ENCODE measurements around the gene IGFBP2. TPM values are rescaled to one million over a fixed set of nuclear protein-coding genes. Genes with fewer than 3 reads are reported as not detected.

The IGFBP2 gene
- total and polyA plus RNA-seq, 2 of the 8 experiments (the other 6 are each of a cell fraction or from before 2014, with no cell fraction given): 326 to 782 TPM

GRCh38 chr2:216678098-216678465, 44.9 kb downstream of the IGFBP2 start:
- H3K36me3 ChIP-seq (ENCODE audit: control insufficient read depth in 2 of 4, insufficient read depth in 4 of 4, low read length in 3 of 4): no peaks in the 10 kb centered on the region; a peak in 1 of 8 replicates
- H3K18ac ChIP-seq (ENCODE audit: extremely low read depth, low read length): no peak overlapping the region
- H3K9ac ChIP-seq (replicated peaks in 1 of 4; ENCODE audit: extremely low read depth in 1 of 4, low read depth in 3 of 4, low read length in 3 of 4): no peak overlapping the region
- no peak overlapping the region for H3K27ac ChIP-seq (ENCODE audit: low read depth, low read length)
- WGBS, 2 experiments (ENCODE audit: extremely low coverage in 1 of 2, insufficient coverage in 1 of 2, insufficient read length in 1 of 2, insufficient replicate concordance in 2 of 2, low coverage in 1 of 2, low lambda C conversion rate in 2 of 2, missing lambda C conversion rate in 1 of 2): 88% methylated on average over 12 of the region's 12 CpGs; no CpG with 5 or more reads in 1 of the 2 experiments
- ChIA-PET POLR2A (ENCODE audit: partially characterized antibody) (interaction anchor here (0.9 kb wide), 1 partner anchor 171 kb away, joined by 3 read pairs; no protein-coding TSS in a partner anchor), CTCF (ENCODE audit: partially characterized antibody) (interaction anchor here (0.7 to 4.7 kb wide), 9 partner anchors 10 to 162 kb away, joined by 3 to 30 read pairs (median 4); no protein-coding TSS in a partner anchor)
- peak overlapping the region; percentile 52; the same call in 1 of the 2 replicates for H2BK5ac ChIP-seq (ENCODE audit: low read depth, low read length)
- no peak overlapping the region for H4K91ac ChIP-seq (replicated peaks; ENCODE audit: insufficient read length, low read length)
- peaks cover 0 to 4% (median 2%) of the 10 kb centered on the region in 4 experiments; a peak in 4 of 7 replicates for H3K4me1 ChIP-seq (replicated peaks in 1 of 4; ENCODE audit: control insufficient read depth in 3 of 4, insufficient read depth in 4 of 4, low read length in 3 of 4)
- H2BK120ac ChIP-seq (replicated peaks; ENCODE audit: low read depth, low read length): no peak overlapping the region
- no peak overlapping the region for H2BK20ac ChIP-seq (ENCODE audit: low read length)
- no peak overlapping the region for H3K4ac ChIP-seq (replicated peaks; ENCODE audit: insufficient read length, low read depth, low read length)
- no peak overlapping the region for H3K23ac ChIP-seq (ENCODE audit: insufficient read length)
- H2AK5ac ChIP-seq (ENCODE audit: low read depth, low read length): no peak overlapping the region
- no peak overlapping the region for H3K4me3 ChIP-seq (ENCODE audit: extremely low read depth in 1 of 4, insufficient read depth in 2 of 4, low read depth in 3 of 4, low read length in 4 of 4)
- H3K23me2 ChIP-seq (ENCODE audit: low read depth, low read length): no peaks in the 10 kb centered on the region
- no peak overlapping the region for H3K56ac ChIP-seq (replicated peaks; ENCODE audit: insufficient read length, low read depth, low read length)
- no peaks in the 10 kb centered on the region for H3K9me3 ChIP-seq (ENCODE audit: insufficient read depth in 2 of 2, low read depth in 1 of 2, low read length in 1 of 2)
- no peak overlapping the region for H4K8ac ChIP-seq (ENCODE audit: extremely low read depth, insufficient read depth, low read length)
- H2AFZ ChIP-seq (ENCODE audit: low read length): no peak overlapping the region
- H2BK15ac ChIP-seq (ENCODE audit: low read length): no peak overlapping the region
- no peak overlapping the region for H4K5ac ChIP-seq (ENCODE audit: insufficient read length, low read depth, low read length)
- no peaks in the 10 kb centered on the region for H3K79me1 ChIP-seq (ENCODE audit: low read depth, low read length)
- H2BK12ac ChIP-seq (ENCODE audit: low read depth, low read length): no peak overlapping the region
- H3K27me3 ChIP-seq (replicated peaks in 1 of 4; ENCODE audit: control insufficient read depth in 3 of 4, extremely low read depth in 1 of 4, insufficient read depth in 3 of 4, low read length in 3 of 4): no peaks in the 10 kb centered on the region
- no peaks in the 10 kb centered on the region for H4K20me1 ChIP-seq (replicated peaks in 1 of 2; ENCODE audit: control insufficient read depth in 1 of 2, insufficient read depth in 2 of 2, low read length in 2 of 2)
- DNase-seq (ENCODE audit: low read depth in 1 of 2, low spot score in 2 of 2) (no peak), FAIRE-seq (no peak)
- H3K14ac ChIP-seq (ENCODE audit: insufficient read length): no peak overlapping the region
- no peak overlapping the region for H3K4me2 ChIP-seq (ENCODE audit: insufficient read depth in 1 of 2, low read depth in 2 of 2, low read length in 2 of 2)
- H3K79me2 ChIP-seq (ENCODE audit: control insufficient read depth in 1 of 2, insufficient read depth in 2 of 2, low read length in 2 of 2): no peaks in the 10 kb centered on the region
- TF ChIP-seq TBP (IDR thresholded peaks at IDR 0.05; ENCODE audit: low read depth, low read length) (no peak), POLR2A (IDR thresholded peaks at IDR 0.05; ENCODE audit: control extremely low read depth in 1 of 2, low read depth in 2 of 2, low read length in 2 of 2) (no peak), POU5F1 (IDR thresholded peaks at IDR 0.05; ENCODE audit: low read depth, low read length) (no peak), SUZ12 (IDR thresholded peaks at IDR 0.05; ENCODE audit: low read length) (no peak)

Measured in H1 (cell line).